ENCODE measurements around the gene DLGAP1.
"Not testable (repeated sequence)": the region's sequence is repeated elsewhere in the genome, so short reads cannot be mapped to it uniquely, and the experiment has no call there.

The DLGAP1 gene

GRCh38 chr18:3703732-3704176 lies 751.4 kb downstream of the DLGAP1 start:
- H3F3A ChIP-seq (ENCODE audit: insufficient read depth, low read length), result no peaks in the 10 kb centered on the region
- H4K20me1 ChIP-seq (ENCODE audit: insufficient read depth, low read length), result no peaks in the 10 kb centered on the region
- H3K4me3 ChIP-seq (ENCODE audit: low read depth, low read length, poor library complexity, severe bottlenecking), result no peak overlapping the region
- no peaks in the 10 kb centered on the region for H3K36me3 ChIP-seq (ENCODE audit: insufficient read depth, low read length)
- peaks cover 25% of the 10 kb centered on the region for H3K4me1 ChIP-seq (ENCODE audit: insufficient read depth, low read length, severe bottlenecking)
- H3K9me2 ChIP-seq (ENCODE audit: low read depth, low read length), result no peaks in the 10 kb centered on the region
- H2AFZ ChIP-seq (ENCODE audit: low read length), result no peak overlapping the region
- H3K27me3 ChIP-seq (ENCODE audit: insufficient read depth, low read length), result no peaks in the 10 kb centered on the region
- peak overlapping the region; percentile 39 for H3K27ac ChIP-seq (ENCODE audit: low read depth, low read length, poor library complexity, severe bottlenecking)
- no peaks in the 10 kb centered on the region for H3K9me3 ChIP-seq (ENCODE audit: low read length)
- TF ChIP-seq EZH2 (IDR thresholded peaks at IDR 0.05; ENCODE audit: borderline replicate concordance, low read length) (no peak), CTCF (IDR thresholded peaks at IDR 0.05; ENCODE audit: low read length) (peak; percentile 63)
- H3K9ac ChIP-seq (ENCODE audit: low read length), result peak overlapping the region; percentile 40; the same call in 1 of the 2 replicates
- peak overlapping the region; percentile 42; the same call in 1 of the 2 replicates for H3K4me2 ChIP-seq (ENCODE audit: low read length)
- no peaks in the 10 kb centered on the region for H3K79me2 ChIP-seq (ENCODE audit: insufficient read depth, low read length)

- H3K36me3 ChIP-seq (ENCODE audit: insufficient read depth, low read length); H3K27me3 ChIP-seq (ENCODE audit: insufficient read depth, low read length); H3K9me3 ChIP-seq (ENCODE audit: low read length); H3F3A ChIP-seq (ENCODE audit: insufficient read depth, low read length); H3K4me3 ChIP-seq (ENCODE audit: low read depth, low read length, poor library complexity, severe bottlenecking); H3K27ac ChIP-seq (ENCODE audit: low read depth, low read length, poor library complexity, severe bottlenecking); H3K9me2 ChIP-seq (ENCODE audit: low read depth, low read length); H3K9ac ChIP-seq (ENCODE audit: low read length); H2AFZ ChIP-seq (ENCODE audit: low read length); H3K79me2 ChIP-seq (ENCODE audit: insufficient read depth, low read length); H4K20me1 ChIP-seq (ENCODE audit: insufficient read depth, low read length): not testable (repeated sequence)
- peak overlapping the region; percentile 36; the same call in 1 of the 2 replicates for H3K4me2 ChIP-seq (ENCODE audit: low read length)
- H3K4me1 ChIP-seq (ENCODE audit: insufficient read depth, low read length, severe bottlenecking), result peaks cover 18% of the 10 kb centered on the region
Observed at GRCh38 chr18:3699707-3700567, 755.2 kb downstream of the DLGAP1 start.

- H3K4me1 ChIP-seq (ENCODE audit: insufficient read depth, low read length, severe bottlenecking); H3K27me3 ChIP-seq (ENCODE audit: insufficient read depth, low read length); H3F3A ChIP-seq (ENCODE audit: insufficient read depth, low read length); H4K20me1 ChIP-seq (ENCODE audit: insufficient read depth, low read length); H3K79me2 ChIP-seq (ENCODE audit: insufficient read depth, low read length); H3K36me3 ChIP-seq (ENCODE audit: insufficient read depth, low read length); H3K9me3 ChIP-seq (ENCODE audit: low read length); H3K4me2 ChIP-seq (ENCODE audit: low read length); H3K9ac ChIP-seq (ENCODE audit: low read length); H3K9me2 ChIP-seq (ENCODE audit: low read depth, low read length); H3K27ac ChIP-seq (ENCODE audit: low read depth, low read length, poor library complexity, severe bottlenecking); H3K4me3 ChIP-seq (ENCODE audit: low read depth, low read length, poor library complexity, severe bottlenecking); H2AFZ ChIP-seq (ENCODE audit: low read length): not testable (repeated sequence)
Observed at GRCh38 chr18:3694030-3694778, 760.9 kb downstream of the DLGAP1 start.

GRCh38 chr18:3693410-3693809 lies 761.7 kb downstream of the DLGAP1 start:
- Histone ChIP-seq H3K9me3 (ENCODE audit: low read length) (no peaks in the 10 kb centered on the region), H3K79me2 (ENCODE audit: insufficient read depth, low read length) (no peaks in the 10 kb centered on the region), H3K9ac (ENCODE audit: low read length) (no peak overlapping the region), H3K27me3 (ENCODE audit: insufficient read depth, low read length) (no peaks in the 10 kb centered on the region), H4K20me1 (ENCODE audit: insufficient read depth, low read length) (no peaks in the 10 kb centered on the region), H3K4me3 (ENCODE audit: low read depth, low read length, poor library complexity, severe bottlenecking) (no peak overlapping the region), H3F3A (ENCODE audit: insufficient read depth, low read length) (no peaks in the 10 kb centered on the region), H3K36me3 (ENCODE audit: insufficient read depth, low read length) (no peaks in the 10 kb centered on the region), H2AFZ (ENCODE audit: low read length) (no peak overlapping the region), H3K27ac (ENCODE audit: low read depth, low read length, poor library complexity, severe bottlenecking) (no peak overlapping the region), H3K4me1 (ENCODE audit: insufficient read depth, low read length, severe bottlenecking) (no peaks in the 10 kb centered on the region), H3K4me2 (ENCODE audit: low read length) (no peak overlapping the region), H3K9me2 (ENCODE audit: low read depth, low read length) (no peaks in the 10 kb centered on the region)
- no peak for TF ChIP-seq EZH2 (IDR thresholded peaks at IDR 0.05; ENCODE audit: borderline replicate concordance, low read length)
- no peak for TF ChIP-seq CTCF (IDR thresholded peaks at IDR 0.05; ENCODE audit: low read length)

Measured in OCI-LY1 (cell line).